ENCODE results near the gene CACNA1I. TPM values are rescaled to one million over a fixed set of nuclear protein-coding genes. Genes with fewer than 3 reads are reported as not detected.

The CACNA1I gene
- total RNA-seq, 2 donors from 2014 or later, result 20.3 to 27.9 TPM

DNA sequence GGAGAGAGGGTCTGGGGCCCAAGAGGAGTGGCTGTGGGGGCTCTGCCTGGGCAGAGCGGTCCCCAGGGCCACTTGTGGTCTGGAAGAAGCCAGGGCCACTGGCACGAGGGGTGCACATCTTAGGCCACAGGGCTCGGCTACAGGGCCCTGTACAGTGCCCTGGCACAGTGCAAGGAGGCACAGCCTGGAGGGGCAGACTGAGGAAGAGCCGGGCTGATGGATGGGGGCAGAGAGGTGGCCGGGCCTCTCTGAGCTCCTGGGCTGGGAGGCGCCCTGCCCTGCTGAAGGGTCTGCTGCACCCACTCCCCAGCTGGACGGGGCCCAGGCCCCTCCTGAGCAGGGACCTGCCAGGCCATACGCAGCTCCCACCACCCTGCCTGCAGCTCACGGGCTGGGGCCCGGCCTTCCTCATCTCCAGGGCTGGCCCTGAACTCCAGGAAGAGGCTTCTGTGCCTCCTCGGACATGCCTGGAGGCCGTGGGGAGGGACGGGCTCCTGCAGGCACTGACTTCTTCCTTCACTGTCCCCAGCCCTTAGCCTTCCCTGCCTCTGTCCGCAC lies 123.5 kb downstream of the CACNA1I start:
- ATAC-seq (no peak), DNase-seq (no peak)
- H3K9me3 ChIP-seq (ENCODE audit: control insufficient read depth, low read length, poor library complexity, severe bottlenecking), result no peaks in the 10 kb centered on the region
- H3K4me1 Mint-ChIP-seq, result peaks cover 14% of the 10 kb centered on the region
- H3K4me3 Mint-ChIP-seq, result no peak overlapping the region
- H3K36me3 Mint-ChIP-seq (ENCODE audit: low read depth), result peaks cover 4% of the 10 kb centered on the region
- H3K27ac Mint-ChIP-seq, result no peak overlapping the region
- peaks cover 25% of the 10 kb centered on the region for H3K27me3 Mint-ChIP-seq

- H3K9me3 ChIP-seq (ENCODE audit: control insufficient read depth, low read length, poor library complexity, severe bottlenecking), result no peaks in the 10 kb centered on the region
- no peak for ATAC-seq
- no peak overlapping the region for H3K4me3 Mint-ChIP-seq
- H3K36me3 Mint-ChIP-seq (ENCODE audit: low read depth), result peaks cover 4% of the 10 kb centered on the region
- H3K27ac Mint-ChIP-seq, result no peak overlapping the region
- peaks cover 14% of the 10 kb centered on the region for H3K27me3 Mint-ChIP-seq
- no peak for DNase-seq
- H3K4me1 Mint-ChIP-seq, result peaks cover 6% of the 10 kb centered on the region
Measured at GRCh38 chr22:39697790-39698430, 127.4 kb downstream of the CACNA1I start.

GRCh38 chr22:39699631-39700360 lies 129.2 kb downstream of the CACNA1I start:
- ATAC-seq (no peak), DNase-seq (no peak)
- peaks cover 11% of the 10 kb centered on the region for H3K27me3 Mint-ChIP-seq
- H3K9me3 ChIP-seq (ENCODE audit: control insufficient read depth, low read length, poor library complexity, severe bottlenecking), result no peaks in the 10 kb centered on the region
- no peaks in the 10 kb centered on the region for H3K36me3 Mint-ChIP-seq (ENCODE audit: low read depth)
- peaks cover 2% of the 10 kb centered on the region for H3K4me1 Mint-ChIP-seq
- H3K4me3 Mint-ChIP-seq, result no peak overlapping the region
- no peak overlapping the region for H3K27ac Mint-ChIP-seq

GRCh38 chr22:39700565-39700964 lies 130.0 kb downstream of the CACNA1I start:
- ATAC-seq, result no peak
- no peak overlapping the region for H3K27ac Mint-ChIP-seq

DNA sequence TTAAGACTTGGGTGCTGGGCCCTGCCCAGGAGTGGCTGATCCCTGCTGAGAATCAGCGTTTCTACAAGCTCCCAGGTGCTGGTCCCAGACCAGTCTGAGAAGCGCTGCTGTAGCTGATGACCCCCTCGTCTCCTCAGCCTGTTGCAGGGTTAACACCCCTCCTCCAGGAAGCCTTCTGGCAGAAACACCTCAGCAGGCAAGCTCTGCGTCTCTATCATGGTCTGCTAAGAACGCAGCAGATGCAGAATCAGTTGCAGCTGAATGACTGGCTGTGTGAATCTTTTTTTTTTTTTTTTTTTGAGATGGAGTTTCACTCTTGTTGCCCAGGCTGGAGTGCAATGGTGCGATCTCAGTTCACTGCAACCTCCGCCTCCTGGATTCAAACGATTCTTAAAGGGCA lies 132.5 kb downstream of the CACNA1I start:
- DNase-seq (no peak), ATAC-seq (no peak)
- H3K4me3 Mint-ChIP-seq, result no peak overlapping the region

More at GRCh38 chr22:39700565-39700964, 130.0 kb downstream of the CACNA1I start:
- no peaks in the 10 kb centered on the region for H3K9me3 ChIP-seq (ENCODE audit: control insufficient read depth, low read length, poor library complexity, severe bottlenecking)
- H3K36me3 Mint-ChIP-seq (ENCODE audit: low read depth), result no peaks in the 10 kb centered on the region
- H3K4me3 Mint-ChIP-seq, result no peak overlapping the region
- no peak for DNase-seq
- peaks cover 6% of the 10 kb centered on the region for H3K27me3 Mint-ChIP-seq
- H3K4me1 Mint-ChIP-seq, result peaks cover 2% of the 10 kb centered on the region

GRCh38 chr22:39703928-39704639 lies 133.5 kb downstream of the CACNA1I start:
- no peaks in the 10 kb centered on the region for H3K36me3 Mint-ChIP-seq (ENCODE audit: low read depth)
- ATAC-seq (no peak), DNase-seq (no peak)
- H3K27me3 Mint-ChIP-seq, result no peaks in the 10 kb centered on the region
- H3K27ac Mint-ChIP-seq, result no peak overlapping the region
- peaks cover 4% of the 10 kb centered on the region for H3K4me1 Mint-ChIP-seq
- no peak overlapping the region for H3K4me3 Mint-ChIP-seq
- H3K9me3 ChIP-seq (ENCODE audit: control insufficient read depth, low read length, poor library complexity, severe bottlenecking), result no peaks in the 10 kb centered on the region

More for the DNA sequence above, 132.5 kb downstream of the CACNA1I start:
- no peak overlapping the region for H3K27ac Mint-ChIP-seq
- H3K27me3 Mint-ChIP-seq, result no peaks in the 10 kb centered on the region
- no peaks in the 10 kb centered on the region for H3K9me3 ChIP-seq (ENCODE audit: control insufficient read depth, low read length, poor library complexity, severe bottlenecking)
- H3K36me3 Mint-ChIP-seq (ENCODE audit: low read depth), result no peaks in the 10 kb centered on the region
- H3K4me1 Mint-ChIP-seq, result no peaks in the 10 kb centered on the region

DNA sequence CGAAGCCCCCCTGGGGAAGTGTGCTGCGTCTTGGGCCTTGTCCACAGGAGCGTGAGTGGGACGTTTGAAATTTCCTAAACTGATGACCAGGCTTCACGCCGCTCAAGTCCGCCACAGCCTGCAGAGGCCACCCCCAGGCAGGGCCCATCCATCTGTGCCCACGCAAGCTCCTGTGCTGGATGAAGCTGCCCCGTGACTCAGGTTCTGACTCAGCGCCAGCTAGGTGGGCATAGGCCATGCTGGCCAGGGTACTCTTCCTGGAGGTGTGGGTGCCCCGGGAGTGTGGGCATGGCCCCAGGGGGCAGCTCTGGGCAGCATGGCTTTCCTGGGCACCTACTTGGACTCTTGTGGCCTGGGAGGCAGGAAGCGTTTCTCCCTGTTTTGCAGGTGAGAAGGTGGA lies 134.8 kb downstream of the CACNA1I start:
- Mint-ChIP-seq H3K4me3 (no peak overlapping the region), H3K4me1 (peaks cover 4% of the 10 kb centered on the region), H3K27ac (no peak overlapping the region), H3K36me3 (ENCODE audit: low read depth) (no peaks in the 10 kb centered on the region), H3K27me3 (peaks cover 4% of the 10 kb centered on the region)
- DNase-seq (no peak), ATAC-seq (no peak)
- H3K9me3 ChIP-seq (ENCODE audit: control insufficient read depth, low read length, poor library complexity, severe bottlenecking), result no peaks in the 10 kb centered on the region

DNA sequence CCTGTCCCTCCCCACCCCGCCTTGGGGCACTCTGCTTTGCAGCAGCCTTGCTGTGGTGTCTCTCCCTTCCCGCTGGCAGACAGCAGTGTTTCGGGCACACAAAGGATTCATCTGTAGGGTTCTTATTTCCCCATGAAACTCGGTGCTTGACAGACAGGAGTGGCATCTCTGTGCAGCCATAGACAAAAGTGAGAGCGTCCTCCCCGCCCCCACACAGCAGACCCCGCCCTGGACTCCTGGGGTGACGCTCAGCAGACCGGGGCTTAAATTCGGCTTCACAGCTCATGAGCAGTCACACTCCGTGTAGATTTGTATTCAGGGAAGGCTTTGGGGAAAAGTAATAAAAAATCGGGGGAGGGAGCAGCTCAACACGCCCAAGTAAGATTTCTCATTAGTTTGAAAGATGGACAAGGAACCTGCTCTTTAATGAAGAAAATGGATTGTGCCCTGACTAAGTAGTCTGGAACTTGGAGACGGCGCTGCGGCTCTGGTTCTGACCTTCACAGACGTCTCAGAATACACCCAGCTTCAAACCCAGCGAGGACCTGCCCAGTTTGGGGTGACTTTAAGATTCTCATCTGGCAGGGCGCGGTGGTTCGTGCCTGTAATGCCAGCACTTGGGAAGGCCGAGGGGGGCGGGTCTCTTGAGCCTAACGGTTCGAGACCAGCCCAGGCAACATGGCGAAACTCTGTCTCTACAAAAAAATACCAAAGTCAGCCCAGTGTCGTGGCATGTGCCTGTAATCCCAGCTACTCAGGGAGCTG lies 136.0 kb downstream of the CACNA1I start:
- H3K36me3 Mint-ChIP-seq (ENCODE audit: low read depth), result no peaks in the 10 kb centered on the region
- DNase-seq (no peak), ATAC-seq (no peak)
- H3K27ac Mint-ChIP-seq, result no peak overlapping the region
- peaks cover 11% of the 10 kb centered on the region for H3K27me3 Mint-ChIP-seq
- no peak overlapping the region for H3K4me3 Mint-ChIP-seq
- H3K4me1 Mint-ChIP-seq, result peaks cover 4% of the 10 kb centered on the region
- H3K9me3 ChIP-seq (ENCODE audit: control insufficient read depth, low read length, poor library complexity, severe bottlenecking), result no peaks in the 10 kb centered on the region

DNA sequence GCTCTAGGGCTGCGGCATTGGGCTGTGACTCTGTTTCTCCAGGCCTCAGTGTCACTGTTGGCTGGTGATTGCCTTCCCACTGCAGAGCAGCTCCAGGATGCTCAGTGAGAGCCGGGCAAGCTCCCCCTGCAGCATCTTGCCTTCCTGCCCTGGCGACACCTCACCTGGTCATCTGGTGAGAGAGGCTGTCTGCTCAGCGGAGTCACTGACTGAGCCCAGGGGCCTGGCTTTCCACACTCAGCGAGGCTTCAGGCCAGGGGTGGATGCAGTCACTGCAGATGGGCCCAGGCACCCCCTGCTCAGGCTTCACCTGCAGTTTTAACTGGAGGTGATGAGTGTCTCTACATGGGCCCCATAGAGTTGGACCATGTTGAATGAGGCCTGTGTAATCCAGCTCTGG lies 136.8 kb downstream of the CACNA1I start:
- Mint-ChIP-seq H3K4me3 (no peak overlapping the region), H3K4me1 (peaks cover 4% of the 10 kb centered on the region), H3K36me3 (ENCODE audit: low read depth) (no peaks in the 10 kb centered on the region), H3K27ac (no peak overlapping the region), H3K27me3 (peaks cover 11% of the 10 kb centered on the region)
- ATAC-seq (no peak), DNase-seq (no peak)
- no peaks in the 10 kb centered on the region for H3K9me3 ChIP-seq (ENCODE audit: control insufficient read depth, low read length, poor library complexity, severe bottlenecking)

DNA sequence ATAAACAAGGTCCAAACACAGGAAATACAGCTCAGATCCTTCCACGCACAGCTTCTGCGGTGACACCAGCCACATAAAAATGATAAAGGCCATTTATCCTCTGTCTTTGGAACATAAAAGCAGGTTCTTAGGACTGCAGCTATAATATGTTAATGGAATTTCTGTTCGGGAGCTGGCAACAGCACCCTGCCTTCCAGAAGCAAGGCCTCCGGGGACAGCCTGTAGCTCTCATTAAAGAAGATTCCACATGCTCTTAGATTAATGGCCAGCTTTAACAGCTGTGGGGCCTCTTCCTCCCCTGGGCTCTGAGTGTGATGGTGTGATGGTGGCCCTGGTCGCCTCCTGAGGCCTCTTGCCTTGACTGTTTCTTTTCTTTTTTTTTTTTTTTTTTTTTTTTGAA lies 137.3 kb downstream of the CACNA1I start:
- Mint-ChIP-seq H3K4me1 (peaks cover 4% of the 10 kb centered on the region), H3K27me3 (peaks cover 11% of the 10 kb centered on the region), H3K36me3 (ENCODE audit: low read depth) (no peaks in the 10 kb centered on the region), H3K4me3 (no peak overlapping the region), H3K27ac (no peak overlapping the region)
- no peak for DNase-seq
- ATAC-seq, result no peak
- H3K9me3 ChIP-seq (ENCODE audit: control insufficient read depth, low read length, poor library complexity, severe bottlenecking), result no peaks in the 10 kb centered on the region

DNA sequence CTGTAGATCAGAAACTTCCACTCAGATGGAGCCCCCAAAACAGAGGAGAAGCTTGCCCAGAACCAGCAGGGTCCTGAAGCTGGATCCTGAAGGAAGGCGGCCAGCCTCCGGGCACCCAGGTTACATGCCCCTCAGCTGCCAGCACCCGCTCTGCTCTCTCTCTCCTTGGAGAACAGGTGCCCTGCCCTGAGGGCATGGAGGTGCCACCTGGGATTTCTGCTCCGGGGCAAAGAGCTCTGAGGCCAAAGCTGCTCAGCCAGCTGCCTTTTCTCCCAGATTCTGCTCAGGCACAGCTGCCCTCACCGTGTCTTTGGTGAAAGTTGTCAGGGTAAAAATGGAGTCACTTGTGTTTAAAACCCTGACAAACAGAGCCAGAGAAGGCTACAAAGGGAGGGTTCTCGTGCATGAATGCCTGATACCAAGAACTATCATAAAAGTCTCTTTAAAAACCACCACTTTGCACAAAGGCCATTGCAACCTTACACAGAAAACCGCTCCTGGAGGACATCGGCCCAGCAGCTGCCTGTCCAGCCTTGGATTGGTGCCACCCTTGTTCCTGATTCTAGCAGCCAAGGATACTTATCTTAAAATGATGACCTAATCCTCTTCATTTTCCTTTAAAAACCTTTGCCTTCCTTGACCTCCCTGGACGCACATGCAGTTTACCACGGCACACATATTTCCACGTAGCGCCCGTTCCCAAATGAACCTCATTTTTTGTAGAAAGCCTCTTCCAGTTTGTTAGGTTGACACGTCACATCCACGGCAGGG lies 140.0 kb downstream of the CACNA1I start:
- Mint-ChIP-seq H3K36me3 (ENCODE audit: low read depth) (no peaks in the 10 kb centered on the region), H3K4me1 (peaks cover 4% of the 10 kb centered on the region), H3K27me3 (peaks cover 11% of the 10 kb centered on the region), H3K27ac (no peak overlapping the region), H3K4me3 (no peak overlapping the region)
- no peak for DNase-seq
- no peaks in the 10 kb centered on the region for H3K9me3 ChIP-seq (ENCODE audit: control insufficient read depth, low read length, poor library complexity, severe bottlenecking)
- no peak for ATAC-seq

- ATAC-seq (no peak), DNase-seq (no peak)
- Mint-ChIP-seq H3K4me3 (no peak overlapping the region), H3K4me1 (peaks cover 4% of the 10 kb centered on the region), H3K27ac (no peak overlapping the region), H3K27me3 (peaks cover 11% of the 10 kb centered on the region), H3K36me3 (ENCODE audit: low read depth) (no peaks in the 10 kb centered on the region)
- H3K9me3 ChIP-seq (ENCODE audit: control insufficient read depth, low read length, poor library complexity, severe bottlenecking), result no peaks in the 10 kb centered on the region
Measured at GRCh38 chr22:39712081-39712480, 141.5 kb downstream of the CACNA1I start.
